Large intestine (tissue), 12 donors: Measurements from ENCODE around the gene ASB14. TPM values are rescaled to one million over a fixed set of nuclear protein-coding genes. Genes with fewer than 3 reads are reported as not detected.
A peak's percentile ranks its signal among the peaks of the same experiment; 100 is the strongest.
"Not testable (repeated sequence)": the region's sequence is repeated elsewhere in the genome, so short reads cannot be mapped to it uniquely, and the experiment has no call there.

Experiments
- DNase-seq, 2 donors: peaks; one replicate each; pipeline versions ENCODE4 v3.0.0 to v3.0.0-alpha.2; 2013
- H3K27ac ChIP-seq: one replicate; pipeline ENCODE4 v1.5.1; 2013; ENCODE audit warnings: low read length
- H3K27me3 ChIP-seq: 2 replicates; pipeline ENCODE4 v1.6.1; 2013; ENCODE audit warnings: low read length; ENCODE audit not compliant: control insufficient read depth, insufficient read depth
- H3K36me3 ChIP-seq: 2 replicates; pipeline ENCODE4 v1.6.1; 2013; ENCODE audit warnings: low read length; ENCODE audit not compliant: control insufficient read depth, insufficient read depth
- H3K4me1 ChIP-seq: one replicate; pipeline ENCODE4 v1.6.1; 2013; ENCODE audit warnings: low read length; ENCODE audit not compliant: control insufficient read depth, insufficient read depth
- H3K4me3 ChIP-seq: one replicate; pipeline ENCODE4 v1.5.1; 2013; ENCODE audit warnings: low read length
- H3K9me3 ChIP-seq: one replicate; pipeline ENCODE4 v1.6.1; 2013; ENCODE audit warnings: mild to moderate bottlenecking, low read depth, low read length, moderate library complexity; ENCODE audit not compliant: control insufficient read depth
- WGBS: methylation state at CpG from one replicate; pipeline ENCODE4 v1.1.5; 2013; ENCODE audit warnings: low lambda C conversion rate; ENCODE audit not compliant: insufficient coverage; 5-methylcytosine and 5-hydroxymethylcytosine counted together
- long read RNA-seq, 11 donors: transcript quantifications; one replicate each; lab custom pipeline, GENCODE V29; 2026
- polyA plus RNA-seq: library from polyadenylated mRNA; unstranded; fragments of 120-200 nt; gene quantifications from one replicate; pipeline ENCODE4 v1.2.1, GENCODE V29; 2013

Gene ASB14
- polyA plus RNA-seq, result 0.78 TPM
- long read RNA-seq, donor 1, result 0 reads
- long read RNA-seq, donor 2, result 0 reads
- long read RNA-seq, donor 3, result 0 reads
- long read RNA-seq, donor 4, result 0 reads
- long read RNA-seq, donor 5, result 0 reads
- long read RNA-seq, donor 6, result 0 reads
- long read RNA-seq, donor 7, result 0 reads
- long read RNA-seq, donor 8, result 0 reads
- long read RNA-seq, donor 9, partial matches to known transcripts, result 8 of 15 reads
- long read RNA-seq, donor 9, other reads (novel, unspliced or antisense), result 7 of 15 reads
- long read RNA-seq, donor 10, result 0 reads
- long read RNA-seq, donor 11, result 0 reads

DNA sequence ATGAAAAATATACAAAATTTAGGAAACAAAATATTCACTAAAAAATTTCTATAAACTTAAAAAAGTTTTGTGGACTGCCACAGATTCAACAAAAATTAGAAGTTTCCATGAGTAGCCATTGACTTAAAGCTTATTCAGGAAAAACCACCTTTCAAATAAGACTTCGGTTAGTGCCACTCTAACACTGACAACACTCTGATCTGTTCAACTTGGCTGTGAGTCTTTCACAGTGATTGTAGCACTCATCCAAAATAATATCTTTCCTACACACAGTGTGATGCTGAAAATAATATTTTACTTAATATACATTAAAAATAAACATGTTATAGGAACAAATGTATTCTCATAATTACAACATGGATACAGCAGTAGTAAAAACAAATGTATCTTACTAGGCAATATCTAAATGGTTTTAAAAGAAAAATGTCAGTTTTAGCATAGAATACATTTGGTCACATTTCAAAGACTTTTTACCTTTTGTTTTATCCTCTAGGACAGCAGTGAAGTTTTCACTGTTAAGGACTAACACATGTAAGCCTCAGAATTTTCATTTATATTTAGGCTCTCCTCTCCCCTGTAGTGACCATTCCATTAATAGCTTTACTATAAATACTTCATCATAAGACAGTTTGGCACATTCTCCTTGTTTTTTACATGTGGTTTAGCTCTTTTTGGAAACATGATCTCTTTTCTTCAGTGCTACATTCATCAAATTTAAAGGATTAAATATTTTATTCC lies at the start of gene ASB14:
Gene ASB14 (minus strand): TSS at position 527 of the 738 bp plus-strand sequence. CDS start 652 bp downstream, outside the sequence.
- Histone ChIP-seq H3K9me3 (no peaks in the 10 kb centered on the region), H3K4me3 (no peak within 1 kb of the TSS), H3K27ac (no peak within 1 kb of the TSS), H3K27me3 (no peaks in the 10 kb centered on the region), H3K36me3 (no peaks in the 10 kb centered on the region), H3K4me1 (no peaks in the 10 kb centered on the region)
- DNase-seq, result no peak
- WGBS, result no CpG with 5 or more reads among the region's 1 CpG

DNA sequence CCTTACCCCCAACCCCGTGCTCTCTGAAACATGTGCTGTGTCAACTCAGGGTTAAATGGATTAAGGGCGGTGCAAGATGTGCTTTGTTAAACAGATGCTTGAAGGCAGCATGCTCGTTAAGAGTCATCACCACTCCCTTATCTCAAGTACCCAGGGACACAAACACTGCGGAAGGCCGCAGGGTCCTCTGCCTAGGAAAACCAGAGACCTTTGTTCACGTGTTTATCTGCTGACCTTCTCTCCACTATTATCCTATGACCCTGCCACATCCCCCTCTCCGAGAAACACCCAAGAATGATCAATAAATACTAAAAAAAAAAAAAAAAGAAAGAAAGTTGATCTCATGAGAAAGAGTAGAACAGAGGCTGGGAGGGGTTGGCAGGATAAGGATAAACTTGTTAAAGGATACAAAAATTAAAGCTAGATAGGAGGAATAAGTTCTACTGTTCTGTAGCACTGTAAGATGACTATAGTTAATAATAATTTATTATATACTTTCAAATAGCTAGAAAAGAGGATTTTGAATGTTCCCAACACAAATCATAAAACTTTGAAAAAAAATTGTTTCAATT lies 46.7 kb upstream of the ASB14 start:
- H3K4me1 ChIP-seq, H3K36me3 ChIP-seq, DNase-seq, H3K9me3 ChIP-seq, H3K27ac ChIP-seq, H3K4me3 ChIP-seq, H3K27me3 ChIP-seq: not testable (repeated sequence)
- no CpG with 5 or more reads among the region's 7 CpGs for WGBS

DNA sequence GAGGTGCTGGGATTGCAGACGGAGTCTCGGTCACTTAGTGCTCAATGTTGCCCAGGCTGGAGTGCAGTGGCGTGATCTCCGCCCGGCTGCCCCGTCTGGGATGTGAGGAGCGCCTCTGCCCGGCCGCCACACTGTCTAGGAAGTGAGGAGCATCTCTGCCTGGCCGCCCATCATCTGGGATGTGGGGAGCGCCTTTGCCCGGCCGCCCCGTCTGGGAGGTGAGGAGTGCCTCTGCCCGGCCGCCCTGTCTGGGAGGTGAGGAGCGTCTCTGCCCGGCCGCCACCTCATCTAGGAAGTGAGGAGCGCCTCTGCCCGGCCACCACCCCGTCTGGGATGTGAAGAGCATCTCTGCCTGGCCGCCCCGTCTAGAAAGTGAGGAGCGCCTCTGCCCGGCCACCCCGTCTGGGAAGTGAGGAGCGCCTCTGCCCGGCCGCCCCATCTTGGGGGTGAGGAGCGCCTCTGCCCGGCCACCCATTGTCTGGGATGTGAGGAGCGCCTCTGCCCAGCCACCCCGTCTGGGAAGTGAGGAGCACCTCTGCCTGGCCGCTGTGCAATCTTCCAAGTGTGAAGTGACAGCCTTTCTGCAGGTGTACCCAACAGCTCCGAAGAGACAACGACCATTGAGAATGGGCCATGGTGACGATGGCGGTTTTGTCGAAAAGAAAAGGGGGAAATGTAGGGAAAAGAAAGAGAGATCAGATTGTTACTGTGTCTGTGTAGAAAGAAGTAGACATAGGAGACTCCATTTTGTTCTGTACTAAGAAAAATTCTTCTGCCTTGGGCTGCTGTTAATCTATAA lies 46.0 kb upstream of the ASB14 start:
- H3K36me3 ChIP-seq, H3K9me3 ChIP-seq, DNase-seq, H3K4me1 ChIP-seq, H3K27ac ChIP-seq, H3K4me3 ChIP-seq, H3K27me3 ChIP-seq: not testable (repeated sequence)
- WGBS, result no CpG with 5 or more reads among the region's 40 CpGs

GRCh38 chr3:57335283-57335938 lies 42.9 kb upstream of the ASB14 start:
- WGBS, result 69% methylated on average over 2 of the region's 5 CpGs
- no peak overlapping the region for H3K4me3 ChIP-seq
- no peaks in the 10 kb centered on the region for H3K27me3 ChIP-seq
- H3K27ac ChIP-seq, result no peak overlapping the region
- peaks cover 8% of the 10 kb centered on the region for H3K9me3 ChIP-seq
- peak in 1 of 2 donors; percentile 2 for DNase-seq
- no peaks in the 10 kb centered on the region for H3K36me3 ChIP-seq
- peaks cover 17% of the 10 kb centered on the region for H3K4me1 ChIP-seq

GRCh38 chr3:57331078-57331610 lies 38.7 kb upstream of the ASB14 start:
- WGBS, result 80% methylated on average over 1 of the region's 3 CpGs
- DNase-seq, result peak; percentile 25 to 78
- Histone ChIP-seq H3K9me3 (no peaks in the 10 kb centered on the region), H3K27me3 (no peaks in the 10 kb centered on the region), H3K27ac (peak overlapping the region; percentile 72), H3K4me1 (peaks cover 17% of the 10 kb centered on the region), H3K4me3 (no peak overlapping the region), H3K36me3 (no peaks in the 10 kb centered on the region)

DNA sequence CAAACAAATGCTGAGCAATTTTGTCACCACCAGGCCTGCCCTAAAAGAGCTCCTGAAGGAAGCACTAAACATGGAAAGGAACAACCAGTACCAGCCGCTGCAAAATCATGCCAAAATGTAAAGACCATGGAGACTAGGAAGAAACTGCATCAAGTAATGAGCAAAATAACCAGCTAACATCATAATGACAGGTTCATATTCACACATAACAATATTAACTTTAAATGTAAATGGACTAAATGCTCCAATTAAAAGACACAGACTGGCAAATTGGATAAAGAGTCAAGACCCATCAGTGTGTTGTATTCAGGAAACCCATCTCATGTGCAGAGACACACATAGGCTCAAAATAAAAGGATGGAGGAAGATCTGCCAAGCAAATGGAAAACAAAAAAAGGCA lies 34.0 kb upstream of the ASB14 start:
- H3K36me3 ChIP-seq, H3K4me3 ChIP-seq, H3K4me1 ChIP-seq, DNase-seq, H3K27ac ChIP-seq, H3K27me3 ChIP-seq, H3K9me3 ChIP-seq: not testable (repeated sequence)
- WGBS, result no CpG with 5 or more reads among the region's 1 CpG

GRCh38 chr3:57314204-57314603 lies 21.7 kb upstream of the ASB14 start:
- WGBS, result 90% methylated on average over 2 of the region's 3 CpGs
- no peak for DNase-seq
- no peaks in the 10 kb centered on the region for H3K27me3 ChIP-seq
- no peaks in the 10 kb centered on the region for H3K9me3 ChIP-seq
- H3K4me1 ChIP-seq, result no peaks in the 10 kb centered on the region
- no peak overlapping the region for H3K27ac ChIP-seq
- H3K36me3 ChIP-seq, result no peaks in the 10 kb centered on the region
- no peak overlapping the region for H3K4me3 ChIP-seq

DNA sequence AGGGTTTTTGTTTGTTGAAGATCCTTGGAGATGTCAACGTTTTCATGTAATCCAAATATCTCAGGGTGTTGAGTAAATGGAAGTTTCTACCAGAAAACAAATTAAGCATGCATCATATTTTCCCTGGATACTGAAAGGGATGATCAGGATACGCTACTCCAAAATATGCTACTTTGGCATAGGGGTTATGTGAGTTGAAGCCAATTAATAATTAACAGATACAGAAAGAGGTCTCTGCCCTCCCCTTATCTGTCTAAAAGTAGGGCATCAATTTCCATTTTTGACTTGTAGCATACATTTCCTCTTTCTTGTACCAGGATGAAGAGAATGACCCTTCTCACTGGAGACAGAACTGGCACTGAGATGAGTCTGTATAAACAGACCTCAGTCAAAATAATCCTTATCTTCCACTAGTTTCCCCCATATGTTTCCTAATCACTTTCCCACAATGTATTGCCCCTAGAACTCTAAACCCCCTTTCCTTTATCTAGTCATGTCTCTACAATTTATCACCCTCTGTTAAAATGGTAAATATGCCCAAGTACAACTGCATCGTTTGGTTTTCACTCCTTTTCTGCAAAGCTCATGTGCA lies 17.4 kb upstream of the ASB14 start:
- WGBS, result no CpG with 5 or more reads among the region's 3 CpGs
- H3K27ac ChIP-seq, result no peak overlapping the region
- H3K27me3 ChIP-seq, result no peaks in the 10 kb centered on the region
- no peaks in the 10 kb centered on the region for H3K9me3 ChIP-seq
- no peak overlapping the region for H3K4me3 ChIP-seq
- no peaks in the 10 kb centered on the region for H3K36me3 ChIP-seq
- H3K4me1 ChIP-seq, result no peaks in the 10 kb centered on the region
- no peak for DNase-seq

DNA sequence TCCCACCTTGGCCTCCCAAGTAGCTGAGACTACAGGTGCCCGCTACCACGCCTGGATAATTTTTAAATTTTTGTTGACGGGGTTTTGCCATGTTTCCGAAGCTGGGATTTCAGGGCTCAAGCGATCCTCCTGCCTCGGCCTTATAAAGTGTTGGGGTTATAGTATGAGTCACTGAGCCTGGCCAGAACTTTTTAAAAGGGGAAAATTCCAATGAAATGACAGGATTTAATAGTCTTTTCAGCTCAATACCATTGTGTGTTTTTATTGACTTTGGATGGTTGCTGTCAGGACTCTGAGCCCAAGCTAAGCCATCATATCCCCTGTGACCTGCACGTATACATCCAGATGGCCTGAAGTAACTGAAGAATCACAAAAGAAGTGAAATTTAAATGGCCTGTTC lies 11.0 kb upstream of the ASB14 start:
- not testable (repeated sequence) for H3K9me3 ChIP-seq, H3K27me3 ChIP-seq, H3K4me1 ChIP-seq, DNase-seq, H3K36me3 ChIP-seq, H3K27ac ChIP-seq, H3K4me3 ChIP-seq
- WGBS, result no CpG with 5 or more reads among the region's 7 CpGs
